HAP-1 (cell line): ENCODE measurements around the gene TPCN1.

Experiments used
- DNase-seq, 2 experiments: peaks; one replicate each; pipeline ENCODE4 v3.0.0-alpha.2; 2016 to 2020; ENCODE audit warnings: low spot score in 2 of 2
- H3K27me3 ChIP-seq: fragments of 250-450 bp; sonication (Bioruptor Pico); 2 replicates; pipeline ENCODE4 v1.5.1; 2020; ENCODE audit warnings: low read depth, mild to moderate bottlenecking, moderate library complexity
- H3K36me3 ChIP-seq: fragments of 250-450 bp; sonication (Bioruptor Pico); replicated peaks from 2 replicates; pipeline ENCODE4 v1.5.1; 2020; ENCODE audit warnings: mild to moderate bottlenecking
- H3K4me1 ChIP-seq: fragments of 250-450 bp; sonication (Bioruptor Pico); 2 replicates; pipeline ENCODE4 v1.5.1; 2020; ENCODE audit warnings: mild to moderate bottlenecking
- H3K4me3 ChIP-seq: fragments of 250-450 bp; sonication (Bioruptor Pico); 2 replicates; pipeline ENCODE4 v1.5.1; 2020; ENCODE audit warnings: mild to moderate bottlenecking, moderate library complexity
- H3K9me3 ChIP-seq: fragments of 250-450 bp; sonication (Bioruptor Pico); 2 replicates; pipeline ENCODE4 v1.5.1; 2020; ENCODE audit warnings: mild to moderate bottlenecking, moderate library complexity
- in situ Hi-C: fragments of 300-500 bp; cut with MboI; formaldehyde crosslinking; loops from 3 replicates; pipeline ENCODE4 v1.14.3; 2020; ENCODE audit warnings: low sequenced_read_pairs, inconsistent platforms, mixed read lengths

The TPCN1 gene

GRCh38 chr12:113346353-113346752 lies 125.1 kb downstream of the TPCN1 start:
- peaks cover 14% of the 10 kb centered on the region for H3K4me1 ChIP-seq
- DNase-seq = no peak
- H3K36me3 ChIP-seq = no peaks in the 10 kb centered on the region
- H3K4me3 ChIP-seq = no peak overlapping the region
- H3K27me3 ChIP-seq = no peaks in the 10 kb centered on the region
- in situ Hi-C loops = no loop called here
- no peaks in the 10 kb centered on the region for H3K9me3 ChIP-seq

GRCh38 chr12:113347107-113347506 lies 125.8 kb downstream of the TPCN1 start:
- peaks cover 14% of the 10 kb centered on the region for H3K4me1 ChIP-seq
- H3K27me3 ChIP-seq = no peaks in the 10 kb centered on the region
- no peaks in the 10 kb centered on the region for H3K36me3 ChIP-seq
- no peak for DNase-seq
- no peak overlapping the region for H3K4me3 ChIP-seq
- no peaks in the 10 kb centered on the region for H3K9me3 ChIP-seq
- in situ Hi-C loops = no loop called here

DNA sequence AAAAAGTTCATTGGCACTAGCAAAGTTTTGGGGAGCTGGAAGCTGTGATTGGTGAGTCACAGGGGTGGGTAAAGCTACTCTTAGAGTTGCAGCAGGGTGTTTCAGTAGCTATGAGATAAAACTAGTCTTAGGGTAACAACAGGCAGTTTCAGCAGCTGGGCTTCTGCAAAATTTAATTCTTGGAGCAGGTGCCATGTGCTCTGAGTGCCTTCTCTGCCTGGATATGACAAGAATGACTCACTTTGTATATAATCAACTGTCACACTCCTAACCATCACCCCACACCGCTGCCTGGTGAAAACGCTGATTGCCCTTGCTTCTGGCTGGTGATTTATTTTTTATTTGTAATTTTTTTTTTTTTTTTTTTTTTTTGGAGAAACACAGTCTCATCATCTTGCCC lies 126.6 kb downstream of the TPCN1 start:
- no peaks in the 10 kb centered on the region for H3K27me3 ChIP-seq
- no peak for DNase-seq

More for the DNA sequence above, 126.6 kb downstream of the TPCN1 start:
- in situ Hi-C loops = no loop called here
- no peak overlapping the region for H3K4me3 ChIP-seq
- H3K36me3 ChIP-seq = no peaks in the 10 kb centered on the region
- H3K9me3 ChIP-seq = no peaks in the 10 kb centered on the region
- peaks cover 14% of the 10 kb centered on the region for H3K4me1 ChIP-seq
